ENCODE measurements around the gene RALGDS. TPM values are rescaled to one million over a fixed set of nuclear protein-coding genes. Genes with fewer than 3 reads are reported as not detected.

Gene RALGDS
- total RNA-seq, 1 experiment from 2014 or later = 36.1 TPM

DNA sequence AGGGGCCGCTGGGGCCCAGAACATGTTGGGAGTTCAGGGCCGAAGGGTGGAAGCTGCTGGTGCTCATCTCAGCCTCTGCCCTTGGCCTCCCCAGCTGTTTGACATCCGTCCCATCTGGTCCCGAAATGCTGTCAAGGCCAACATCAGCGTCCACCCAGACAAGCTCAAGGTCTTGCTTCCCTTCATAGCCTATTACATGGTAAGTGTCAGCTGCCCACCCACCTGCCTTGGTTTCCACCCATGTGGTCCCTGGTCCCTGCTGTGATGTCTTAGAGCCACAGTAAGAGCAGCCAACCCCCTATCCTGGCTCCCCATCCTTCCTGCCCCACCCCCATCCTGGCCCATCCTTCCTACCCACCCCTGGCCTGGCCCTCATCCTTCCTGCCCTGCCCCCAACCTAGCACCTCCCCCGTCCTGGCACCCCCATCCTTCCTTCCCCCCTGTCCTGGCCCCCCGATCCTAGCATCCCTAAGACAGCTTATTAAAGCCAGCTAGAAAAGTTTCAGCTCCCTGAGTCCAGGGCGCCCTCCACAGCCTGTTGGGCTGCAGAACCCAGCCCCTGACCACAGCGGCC, 69.0 kb downstream of the RALGDS start:
- intact Hi-C loops (cut with micrococcal nuclease) = no loop called here
- no peak for DNase-seq (ENCODE audit: low read depth, low spot score)
- Histone ChIP-seq H3K9me2 (ENCODE audit: insufficient read depth) (no peaks in the 10 kb centered on the region), H3K36me3 (ENCODE audit: control insufficient read depth in 1 of 2, insufficient read depth in 2 of 2, low read length in 2 of 2) (peaks cover 34% of the 10 kb centered on the region in 2 experiments; a peak in 3 of 4 replicates), H4K20me1 (ENCODE audit: insufficient read depth) (no peaks in the 10 kb centered on the region), H3K9ac (ENCODE audit: low read length) (no peak overlapping the region), H3K9me3 (ENCODE audit: control insufficient read depth in 1 of 2, insufficient read depth in 1 of 2, low read depth in 1 of 2, low read length in 2 of 2) (no peaks in the 10 kb centered on the region), H2AFZ (ENCODE audit: low read depth, low read length, poor library complexity, severe bottlenecking) (no peak overlapping the region), H3K27ac (ENCODE audit: low read depth, low read length) (no peak overlapping the region), H3K4me3 (replicated peaks in 1 of 2; ENCODE audit: low read depth in 1 of 2, low read length in 2 of 2) (no peak overlapping the region), H3K27me3 (ENCODE audit: insufficient read depth, low read length) (no peaks in the 10 kb centered on the region), H3K4me2 (ENCODE audit: low read length) (no peak overlapping the region), H3K79me2 (ENCODE audit: insufficient read depth, low read length) (no peaks in the 10 kb centered on the region; the same call in 1 of the 2 replicates), H3K4me1 (ENCODE audit: control insufficient read depth in 1 of 2, insufficient read depth in 2 of 2, low read length in 2 of 2) (no peaks in the 10 kb centered on the region)
- no TSS peak for BruUV-seq (replicated peaks)
- CTCF ChIA-PET = no interaction called here
- POLR2A ChIA-PET = no interaction called here
- TF ChIP-seq ZBTB33 (IDR thresholded peaks at IDR 0.05; ENCODE audit: extremely low read depth, insufficient replicate concordance, low read length) (no peak), ZNF274 (IDR thresholded peaks at IDR 0.05; ENCODE audit: low read depth, low read length) (no peak)
- RAD21 ChIA-PET (ENCODE audit: low non-redundant PET in 1 of 2, low total read pairs in 2 of 2, uncharacterized antibody in 2 of 2, unreplicated experiment in 2 of 2) = no interaction called here
- no peak for ATAC-seq

DNA sequence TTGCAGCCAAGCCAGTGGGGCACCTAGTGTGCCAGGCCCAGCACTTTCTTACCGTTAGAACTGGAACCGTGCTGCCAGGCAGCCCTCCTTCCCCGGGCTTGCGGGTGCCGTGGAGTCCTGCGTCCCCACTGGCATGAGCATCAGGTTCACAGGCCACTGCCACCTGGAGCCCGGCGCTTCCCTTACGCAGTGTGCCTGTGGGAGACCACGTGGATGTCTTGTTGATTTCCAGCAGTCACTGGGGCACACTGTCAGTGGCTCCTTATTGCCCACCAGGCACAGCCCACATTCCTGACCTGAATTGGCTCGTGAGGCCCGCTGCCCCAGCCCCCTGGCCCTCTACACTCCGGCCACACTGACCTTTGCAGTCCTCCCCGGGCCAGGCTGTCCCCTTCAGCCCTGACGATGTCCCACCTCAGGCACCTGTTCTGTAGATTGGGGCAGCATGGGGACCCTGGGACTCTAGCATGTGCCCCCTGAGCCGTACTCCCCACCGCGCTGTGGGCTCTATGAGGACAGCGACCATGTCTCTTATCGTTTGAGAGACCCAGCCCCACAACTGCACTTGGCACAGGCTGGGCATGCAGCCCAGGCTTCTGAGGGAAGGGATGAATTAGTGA, 69.6 kb downstream of the RALGDS start:
- ATAC-seq = no peak
- no peaks in the 10 kb centered on the region for H3K4me1 ChIP-seq (ENCODE audit: control insufficient read depth in 1 of 2, insufficient read depth in 2 of 2, low read length in 2 of 2)
- H3K27ac ChIP-seq (ENCODE audit: low read depth, low read length) = no peak overlapping the region
- no peak overlapping the region for H3K9ac ChIP-seq (ENCODE audit: low read length)
- no peak overlapping the region for H3K4me2 ChIP-seq (ENCODE audit: low read length)
- BruUV-seq (replicated peaks) = no TSS peak
- TF ChIP-seq ATF3 (IDR thresholded peaks at IDR 0.05) (no peak), CTCF (IDR thresholded peaks at IDR 0.05 in 2 of 3, conservative IDR thresholded peaks at IDR 0.05 in 1 of 3; ENCODE audit: borderline replicate concordance in 1 of 3, insufficient read depth in 1 of 3, low read depth in 2 of 3, low read length in 2 of 3) (no peak), EZH2phosphoT487 (IDR thresholded peaks at IDR 0.05; ENCODE audit: borderline replicate concordance) (no peak), SP1 (IDR thresholded peaks at IDR 0.05; ENCODE audit: low read depth) (no peak)
- no peaks in the 10 kb centered on the region; the same call in 1 of the 2 replicates for H3K79me2 ChIP-seq (ENCODE audit: insufficient read depth, low read length)
- RAD21 ChIA-PET (ENCODE audit: low non-redundant PET in 1 of 2, low total read pairs in 2 of 2, uncharacterized antibody in 2 of 2, unreplicated experiment in 2 of 2) = no interaction called here
- peaks cover 37 to 41% of the 10 kb centered on the region in 2 experiments; a peak in 3 of 4 replicates for H3K36me3 ChIP-seq (ENCODE audit: control insufficient read depth in 1 of 2, insufficient read depth in 2 of 2, low read length in 2 of 2)
- no peaks in the 10 kb centered on the region for H3K27me3 ChIP-seq (ENCODE audit: insufficient read depth, low read length)
- no peaks in the 10 kb centered on the region for H3K9me2 ChIP-seq (ENCODE audit: insufficient read depth)
- no peaks in the 10 kb centered on the region for H4K20me1 ChIP-seq (ENCODE audit: insufficient read depth)
- H2AFZ ChIP-seq (ENCODE audit: low read depth, low read length, poor library complexity, severe bottlenecking) = no peak overlapping the region
- no peak overlapping the region for H3K4me3 ChIP-seq (replicated peaks in 1 of 2; ENCODE audit: low read depth in 1 of 2, low read length in 2 of 2)
- no peaks in the 10 kb centered on the region for H3K9me3 ChIP-seq (ENCODE audit: control insufficient read depth in 1 of 2, insufficient read depth in 1 of 2, low read depth in 1 of 2, low read length in 2 of 2)
- intact Hi-C loops (cut with micrococcal nuclease) = no loop called here
- CTCF ChIA-PET = no interaction called here
- POLR2A ChIA-PET = no interaction called here
- no peak for DNase-seq (ENCODE audit: low read depth, low spot score)
